ENCODE measurements around the gene CDH4. TPM values are rescaled to one million over a fixed set of nuclear protein-coding genes. Genes with fewer than 3 reads are reported as not detected.

The CDH4 gene
- total and polyA plus RNA-seq, 2 of the 8 experiments (the other 6 are each of a cell fraction or from before 2014, with no cell fraction given), result 4.3 to 7.9 TPM

DNA sequence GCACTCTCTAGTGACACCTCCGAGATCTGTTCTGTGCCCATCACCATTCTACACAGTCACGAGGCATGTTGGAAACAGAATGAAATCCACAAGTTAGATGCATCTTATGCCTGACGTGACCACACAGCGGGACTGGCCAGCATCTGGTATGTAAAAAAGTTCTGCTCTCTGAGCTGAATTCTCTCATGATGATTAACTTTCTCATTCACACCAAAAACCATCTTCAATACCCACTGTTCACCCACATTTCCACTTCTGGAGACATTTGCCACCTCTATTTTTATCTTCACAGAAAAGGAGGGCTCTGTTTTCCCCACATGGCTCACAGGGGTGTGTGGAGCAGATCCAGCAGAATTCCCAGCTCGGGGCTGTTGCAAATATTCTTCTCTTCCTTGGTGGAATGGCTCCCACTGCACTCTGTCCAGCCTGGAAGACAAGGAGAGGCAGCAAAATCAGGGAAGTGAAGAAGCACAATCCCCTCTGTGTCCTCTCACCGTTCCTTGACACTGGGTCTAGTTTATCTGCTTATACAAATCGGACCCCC, 510.2 kb downstream of the CDH4 start:
- Histone ChIP-seq H4K5ac (ENCODE audit: insufficient read length, low read depth, low read length) (no peak overlapping the region), H3K79me1 (ENCODE audit: low read depth, low read length) (no peaks in the 10 kb centered on the region), H3K4me1 (replicated peaks in 1 of 4; ENCODE audit: control insufficient read depth in 3 of 4, insufficient read depth in 4 of 4, low read length in 3 of 4) (peaks cover 0 to 3% (median 0%) of the 10 kb centered on the region in 4 experiments; a peak in 1 of 7 replicates), H3K56ac (replicated peaks; ENCODE audit: insufficient read length, low read depth, low read length) (no peak overlapping the region), H2BK5ac (ENCODE audit: low read depth, low read length) (no peak overlapping the region), H2BK120ac (replicated peaks; ENCODE audit: low read depth, low read length) (no peak overlapping the region), H3K4me2 (ENCODE audit: insufficient read depth in 1 of 2, low read depth in 2 of 2, low read length in 2 of 2) (no peak overlapping the region), H3K4me3 (ENCODE audit: extremely low read depth in 1 of 4, insufficient read depth in 2 of 4, low read depth in 3 of 4, low read length in 4 of 4) (no peak overlapping the region), H2BK15ac (ENCODE audit: low read length) (no peak overlapping the region), H3K4ac (replicated peaks; ENCODE audit: insufficient read length, low read depth, low read length) (no peak overlapping the region), H2AFZ (ENCODE audit: low read length) (no peak overlapping the region), H4K8ac (ENCODE audit: extremely low read depth, insufficient read depth, low read length) (no peak overlapping the region), H3K18ac (ENCODE audit: extremely low read depth, low read length) (no peak overlapping the region), H2BK12ac (ENCODE audit: low read depth, low read length) (no peak overlapping the region), H2AK5ac (ENCODE audit: low read depth, low read length) (no peak overlapping the region), H3K27me3 (replicated peaks in 1 of 4; ENCODE audit: control insufficient read depth in 3 of 4, extremely low read depth in 1 of 4, insufficient read depth in 3 of 4, low read length in 3 of 4) (no peaks in the 10 kb centered on the region; a peak in 2 of 7 replicates), H4K20me1 (replicated peaks in 1 of 2; ENCODE audit: control insufficient read depth in 1 of 2, insufficient read depth in 2 of 2, low read length in 2 of 2) (peaks cover 0 to 3% of the 10 kb centered on the region in 2 experiments), H3K36me3 (ENCODE audit: control insufficient read depth in 2 of 4, insufficient read depth in 4 of 4, low read length in 3 of 4) (no peaks in the 10 kb centered on the region), H3K9me3 (ENCODE audit: insufficient read depth in 2 of 2, low read depth in 1 of 2, low read length in 1 of 2) (no peaks in the 10 kb centered on the region), H3K9ac (replicated peaks in 1 of 4; ENCODE audit: extremely low read depth in 1 of 4, low read depth in 3 of 4, low read length in 3 of 4) (no peak overlapping the region), H2BK20ac (ENCODE audit: low read length) (no peak overlapping the region), H3K23me2 (ENCODE audit: low read depth, low read length) (no peaks in the 10 kb centered on the region), H3K79me2 (ENCODE audit: control insufficient read depth in 1 of 2, insufficient read depth in 2 of 2, low read length in 2 of 2) (no peaks in the 10 kb centered on the region), H3K27ac (ENCODE audit: low read depth, low read length) (no peak overlapping the region), H3K23ac (ENCODE audit: insufficient read length) (no peak overlapping the region), H3K14ac (ENCODE audit: insufficient read length) (no peak overlapping the region), H4K91ac (replicated peaks; ENCODE audit: insufficient read length, low read length) (no peak overlapping the region)
- no peak for FAIRE-seq
- CTCF ChIA-PET (ENCODE audit: partially characterized antibody), result interaction anchor here (0.6 to 1.1 kb wide), 3 partner anchors 13 to 124 kb away, joined by 3 read pairs; no protein-coding TSS in a partner anchor
- no peak for DNase-seq (ENCODE audit: low read depth in 1 of 2, low spot score in 2 of 2)
- 85% methylated on average over 7 of the region's 7 CpGs; no CpG with 5 or more reads in 1 of the 2 experiments for WGBS, 2 experiments (ENCODE audit: extremely low coverage in 1 of 2, insufficient coverage in 1 of 2, insufficient read length in 1 of 2, insufficient replicate concordance in 2 of 2, low coverage in 1 of 2, low lambda C conversion rate in 2 of 2, missing lambda C conversion rate in 1 of 2)
- no peak for TF ChIP-seq EGR1 (IDR thresholded peaks at IDR 0.05; ENCODE audit: borderline replicate concordance, low read depth, low read length)
- no peak for TF ChIP-seq RNF2 (IDR thresholded peaks at IDR 0.05; ENCODE audit: borderline replicate concordance, low read depth, low read length, missing control alignments, poor library complexity, severe bottlenecking)
- POLR2A ChIA-PET (ENCODE audit: partially characterized antibody), result no interaction called here

All from H1 (cell line).